Vagina (tissue), 2 donors: ENCODE results near the gene SDCCAG8. TPM values are rescaled to one million over a fixed set of nuclear protein-coding genes. Genes with fewer than 3 reads are reported as not detected.

Experiments used
- DNase-seq, 2 donors: peaks; one replicate each; pipeline ENCODE4 v3.0.0-alpha.2; 2017; ENCODE audit errors: extremely low spot score in 2 of 2
- H3K27ac ChIP-seq: fragments of 200-600 bp; sonication (generic); one replicate; pipeline ENCODE4 v1.5.1; 2019
- H3K27me3 ChIP-seq: fragments of 200-600 bp; sonication (generic); one replicate; pipeline ENCODE4 v1.5.1; 2019
- H3K36me3 ChIP-seq, 2 donors: fragments of 200-600 bp; sonication (generic); one replicate each; pipeline ENCODE4 v1.5.1; 2017 to 2019
- H3K4me1 ChIP-seq: fragments of 200-600 bp; sonication (generic); one replicate; pipeline ENCODE4 v1.5.1; 2019
- H3K4me3 ChIP-seq, 2 donors: fragments of 200-600 bp; sonication (generic); 1 replicate in 1 of 2; 2 replicates in 1 of 2; pipeline ENCODE4 v1.5.1; 2016 to 2019
- H3K9me3 ChIP-seq: fragments of 200-600 bp; sonication (generic); one replicate; pipeline ENCODE4 v1.5.1; 2019
- CTCF ChIP-seq, 3 experiments: fragments of 450-650 bp in 2 of 3; fragments of 200-600 bp in 1 of 3; sonication (generic) in 1 of 3; IDR thresholded peaks; one replicate each; pipeline ENCODE4 v1.5.1; 2017 to 2019; ENCODE audit warnings: antibody characterized with exemption in 3 of 3, mild to moderate bottlenecking in 2 of 3, moderate library complexity in 2 of 3
- POLR2A ChIP-seq, 2 donors: fragments of 450-650 bp; IDR thresholded peaks; one replicate each; pipeline ENCODE4 v1.6.1; 2017; ENCODE audit warnings: antibody characterized with exemption in 2 of 2, mild to moderate bottlenecking in 2 of 2, moderate library complexity in 2 of 2
- POLR2AphosphoS5 ChIP-seq, 2 donors: sonication (generic); formaldehyde crosslinking; IDR thresholded peaks; one replicate each; pipeline ENCODE4 v1.9.0; 2017; ENCODE audit warnings: antibody characterized with exemption in 2 of 2, mild to moderate bottlenecking in 2 of 2, low read depth in 1 of 2; ENCODE audit not compliant: insufficient read depth in 1 of 2
- intact Hi-C: fragments of 100-400 bp; cut with DNase I; formaldehyde crosslinking; loops from one replicate; pipeline ENCODE4 v1.15.1; 2023
- total RNA-seq: library from RNA; depleted of rRNA; stranded (reverse); fragments of >200 nt; gene quantifications from one replicate; pipeline ENCODE4 v1.2.3, GENCODE V29; 2016

Gene SDCCAG8
- total RNA-seq, 1 donor from 2014 or later, result 31.2 TPM

- TF ChIP-seq POLR2A (IDR thresholded peaks at IDR 0.05), result no peak
- TF ChIP-seq POLR2AphosphoS5 (IDR thresholded peaks at IDR 0.05; ENCODE audit: insufficient read depth in 1 of 2, low read depth in 1 of 2), result no peak
- no peak for TF ChIP-seq CTCF (IDR thresholded peaks at IDR 0.05)
- no peak for DNase-seq
- H3K27me3 ChIP-seq, result no peaks in the 10 kb centered on the region
- H3K4me3 ChIP-seq, result no peak overlapping the region
- intact Hi-C loops, result no loop called here
- no peaks in the 10 kb centered on the region for H3K9me3 ChIP-seq
- H3K4me1 ChIP-seq, result peaks cover 29% of the 10 kb centered on the region
- H3K36me3 ChIP-seq, result no peaks in the 10 kb centered on the region
- no peak overlapping the region for H3K27ac ChIP-seq
Measured at GRCh38 chr1:243247901-243248300, 7.9 kb upstream of the SDCCAG8 start.

- H3K4me3 ChIP-seq, result no peak overlapping the region
- TF ChIP-seq POLR2AphosphoS5 (IDR thresholded peaks at IDR 0.05; ENCODE audit: insufficient read depth in 1 of 2, low read depth in 1 of 2), result no peak
- no peak for DNase-seq
- H3K36me3 ChIP-seq, result no peaks in the 10 kb centered on the region
- intact Hi-C loops, result no loop called here
- peaks cover 33% of the 10 kb centered on the region for H3K4me1 ChIP-seq
- H3K27ac ChIP-seq, result no peak overlapping the region
- no peaks in the 10 kb centered on the region for H3K9me3 ChIP-seq
- H3K27me3 ChIP-seq, result no peaks in the 10 kb centered on the region
Measured at GRCh38 chr1:243249214-243249613, 6.6 kb upstream of the SDCCAG8 start.

- DNase-seq, result no peak
- peaks cover 33% of the 10 kb centered on the region for H3K4me1 ChIP-seq
- no peaks in the 10 kb centered on the region for H3K36me3 ChIP-seq
- TF ChIP-seq POLR2A (IDR thresholded peaks at IDR 0.05), result no peak
- TF ChIP-seq CTCF (IDR thresholded peaks at IDR 0.05), result no peak
- TF ChIP-seq POLR2AphosphoS5 (IDR thresholded peaks at IDR 0.05; ENCODE audit: insufficient read depth in 1 of 2, low read depth in 1 of 2), result no peak
- no peak overlapping the region for H3K27ac ChIP-seq
- intact Hi-C loops, result no loop called here
- H3K9me3 ChIP-seq, result no peaks in the 10 kb centered on the region
- H3K27me3 ChIP-seq, result no peaks in the 10 kb centered on the region
- no peak overlapping the region for H3K4me3 ChIP-seq
Measured at GRCh38 chr1:243250102-243250501, 5.7 kb upstream of the SDCCAG8 start.

- Histone ChIP-seq H3K4me3 (no peak overlapping the region), H3K36me3 (no peaks in the 10 kb centered on the region), H3K27me3 (no peaks in the 10 kb centered on the region), H3K27ac (no peak overlapping the region), H3K9me3 (no peaks in the 10 kb centered on the region), H3K4me1 (peaks cover 38% of the 10 kb centered on the region)
- intact Hi-C loops, result no loop called here
- DNase-seq, result no peak
- TF ChIP-seq POLR2A (IDR thresholded peaks at IDR 0.05) (no peak), POLR2AphosphoS5 (IDR thresholded peaks at IDR 0.05; ENCODE audit: insufficient read depth in 1 of 2, low read depth in 1 of 2) (no peak), CTCF (IDR thresholded peaks at IDR 0.05) (no peak)
Measured at GRCh38 chr1:243251539-243251938, 4.3 kb upstream of the SDCCAG8 start.

- H3K27me3 ChIP-seq, result no peaks in the 10 kb centered on the region
- H3K36me3 ChIP-seq, result no peaks in the 10 kb centered on the region
- peak overlapping the region; percentile 90 for H3K27ac ChIP-seq
- intact Hi-C loops, result no loop called here
- TF ChIP-seq POLR2AphosphoS5 (IDR thresholded peaks at IDR 0.05; ENCODE audit: insufficient read depth in 1 of 2, low read depth in 1 of 2), result no peak
- no peak for DNase-seq
- H3K4me1 ChIP-seq, result peaks cover 49% of the 10 kb centered on the region
- H3K9me3 ChIP-seq, result no peaks in the 10 kb centered on the region
- H3K4me3 ChIP-seq, result peak overlapping the region; percentile 51 to 83
Measured at GRCh38 chr1:243253211-243253925, 2.5 kb upstream of the SDCCAG8 start.

- Histone ChIP-seq H3K36me3 (no peaks in the 10 kb centered on the region), H3K4me3 (peak overlapping the region; percentile 51 to 83), H3K9me3 (no peaks in the 10 kb centered on the region), H3K4me1 (peaks cover 49% of the 10 kb centered on the region), H3K27ac (peak overlapping the region; percentile 90), H3K27me3 (no peaks in the 10 kb centered on the region)
- intact Hi-C loops, result no loop called here
- DNase-seq, result no peak
- TF ChIP-seq CTCF (IDR thresholded peaks at IDR 0.05) (no peak), POLR2AphosphoS5 (IDR thresholded peaks at IDR 0.05; ENCODE audit: insufficient read depth in 1 of 2, low read depth in 1 of 2) (no peak), POLR2A (IDR thresholded peaks at IDR 0.05) (no peak)
Measured at GRCh38 chr1:243253926-243254232, 2.0 kb upstream of the SDCCAG8 start.
